Measurements from ENCODE around the gene FGF16.

- TF ChIP-seq ATF3 (IDR thresholded peaks at IDR 0.05; ENCODE audit: insufficient read depth, low read depth, low read length) (no peak), SIRT6 (IDR thresholded peaks at IDR 0.05; ENCODE audit: low read length) (no peak), TAF1 (IDR thresholded peaks at IDR 0.05; ENCODE audit: low read depth, low read length) (no peak), POLR2AphosphoS5 (IDR thresholded peaks at IDR 0.05; ENCODE audit: low read depth, low read length) (no peak), CTCF (IDR thresholded peaks at IDR 0.05; ENCODE audit: control extremely low read depth in 1 of 3, insufficient read depth in 1 of 3, low read depth in 1 of 3, low read length in 3 of 3) (no peak), RNF2 (IDR thresholded peaks at IDR 0.05; ENCODE audit: borderline replicate concordance, low read depth, low read length, missing control alignments, poor library complexity, severe bottlenecking) (no peak), YY1 (IDR thresholded peaks at IDR 0.05; ENCODE audit: low read depth, low read length) (no peak), CHD7 (IDR thresholded peaks at IDR 0.05; ENCODE audit: insufficient replicate concordance, low read length) (no peak), MAX (IDR thresholded peaks at IDR 0.05) (no peak)
Observed at GRCh38 chrX:77404419-77404818, 42.8 kb upstream of the FGF16 start.
